Endodermal cell (in vitro differentiated cells): Measurements from ENCODE around the gene FAM162A. TPM values are rescaled to one million over a fixed set of nuclear protein-coding genes. Genes with fewer than 3 reads are reported as not detected.

Experiments used
- DNase-seq: peaks from one replicate; pipeline ENCODE4 v3.0.0-alpha.2; 2017
- H3K27ac ChIP-seq: 2 replicates; pipeline ENCODE4 v1.5.1; 2013; ENCODE audit warnings: mild to moderate bottlenecking, low read depth, low read length, moderate library complexity
- H3K27me3 ChIP-seq: 2 replicates; pipeline ENCODE4 v1.6.1; 2013; ENCODE audit warnings: mild to moderate bottlenecking, low read length, moderate library complexity; ENCODE audit not compliant: insufficient read depth, control insufficient read depth, poor library complexity, severe bottlenecking
- H3K36me3 ChIP-seq: 2 replicates; pipeline ENCODE4 v1.7.0; 2013; ENCODE audit warnings: mild to moderate bottlenecking, low read length, moderate library complexity; ENCODE audit not compliant: control insufficient read depth, insufficient read depth
- H3K4me1 ChIP-seq: one replicate; pipeline ENCODE4 v1.7.0; 2013; ENCODE audit warnings: low read length; ENCODE audit not compliant: control insufficient read depth, insufficient read depth
- H3K4me3 ChIP-seq: 2 replicates; pipeline ENCODE4 v1.5.1; 2013; ENCODE audit warnings: mild to moderate bottlenecking, low read length, moderate library complexity
- H3K9ac ChIP-seq: 2 replicates; pipeline ENCODE4 v1.6.1; 2013; ENCODE audit warnings: mild to moderate bottlenecking, low read length, moderate library complexity; ENCODE audit not compliant: poor library complexity, severe bottlenecking; ENCODE audit errors: extremely low read depth
- H3K9me3 ChIP-seq: 2 replicates; pipeline ENCODE4 v1.6.1; 2013; ENCODE audit warnings: mild to moderate bottlenecking, low read length, moderate library complexity; ENCODE audit not compliant: control insufficient read depth
- H3K27ac Mint-ChIP-seq: 2 replicates; pipeline ENCODE4 v1.8.0; 2020; ENCODE audit warnings: mixed read lengths
- H3K27me3 Mint-ChIP-seq: 2 replicates; pipeline ENCODE4 v1.8.0; 2021; ENCODE audit warnings: mild to moderate bottlenecking, mixed read lengths; ENCODE audit not compliant: insufficient read depth
- H3K36me3 Mint-ChIP-seq: 2 replicates; pipeline ENCODE4 v1.8.0; 2020; ENCODE audit warnings: low read depth, mixed read lengths
- H3K4me1 Mint-ChIP-seq: 2 replicates; pipeline ENCODE4 v1.8.0; 2020; ENCODE audit warnings: mixed read lengths
- H3K4me3 Mint-ChIP-seq: 2 replicates; pipeline ENCODE4 v1.8.0; 2020; ENCODE audit warnings: mild to moderate bottlenecking, moderate library complexity, mixed read lengths
- H3K9me3 Mint-ChIP-seq: 2 replicates; pipeline ENCODE4 v1.8.0; 2020; ENCODE audit warnings: mild to moderate bottlenecking, mixed read lengths
- CTCF ChIP-seq: fragments of 200-600 bp; sonication (generic); conservative IDR thresholded peaks from 2 replicates; pipeline ENCODE4 v1.5.0; 2021; ENCODE audit warnings: antibody characterized with exemption, mild to moderate bottlenecking
- WGBS, 2 experiments: methylation state at CpG; one replicate each; pipeline versions ENCODE4 v1.1.5 to v1.1.7; 2013; ENCODE audit warnings: missing lambda C conversion rate in 2 of 2, mixed read lengths in 1 of 2; ENCODE audit not compliant: insufficient coverage in 1 of 2, insufficient read length in 1 of 2; 5-methylcytosine and 5-hydroxymethylcytosine counted together
- total RNA-seq, 2 donors: library from RNA; stranded (reverse); fragmentation: NEBNext Ultra II Directional in 1 of 2; extraction: Animal tissue kit (Norgen Biotek cat#: 25700) in 1 of 2; gene quantifications; 2 replicates in 1 of 2; 3 replicates in 1 of 2; pipeline ENCODE4 v1.2.1, GENCODE V29; 2021

The FAM162A gene
- total RNA-seq, 2 donors from 2014 or later = 40.9 to 61.7 TPM

- Mint-ChIP-seq H3K36me3 (peaks cover 16% of the 10 kb centered on the region), H3K27ac (no peak overlapping the region), H3K4me1 (peaks cover 5% of the 10 kb centered on the region), H3K27me3 (no peaks in the 10 kb centered on the region), H3K4me3 (no peak overlapping the region), H3K9me3 (no peaks in the 10 kb centered on the region)
- Histone ChIP-seq H3K27me3 (no peaks in the 10 kb centered on the region), H3K9ac (no peak overlapping the region), H3K36me3 (peaks cover 32% of the 10 kb centered on the region), H3K27ac (no peak overlapping the region), H3K4me3 (no peak overlapping the region), H3K9me3 (no peaks in the 10 kb centered on the region), H3K4me1 (no peaks in the 10 kb centered on the region)
- 83% methylated on average over 1 of the region's 1 CpG; no CpG with 5 or more reads in 1 of the 2 experiments for WGBS, 2 experiments
- no peak for TF ChIP-seq CTCF
- no peak for DNase-seq
These were observed 9.9 kb upstream of the FAM162A start for GRCh38 chr3:122374034-122374433.

DNA sequence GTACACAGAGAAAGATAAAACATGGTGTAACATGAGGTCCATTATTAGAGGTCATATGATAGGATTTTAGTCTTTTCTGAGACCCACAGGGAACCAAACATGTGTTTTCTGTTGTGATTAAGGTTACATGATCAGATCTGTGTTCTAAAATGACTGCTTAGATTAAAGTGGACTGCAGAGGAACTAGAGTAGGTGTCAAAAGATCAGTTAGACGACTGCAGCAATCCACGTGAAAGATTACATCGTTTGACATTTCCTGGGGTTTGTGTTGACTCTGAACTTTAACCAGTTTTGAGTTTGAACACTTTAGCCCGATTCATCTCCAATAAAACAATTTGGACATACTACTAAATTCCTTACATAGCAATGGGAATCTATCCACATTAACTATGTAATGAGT lies 6.0 kb upstream of the FAM162A start:
- no peak overlapping the region for H3K27ac ChIP-seq
- H3K36me3 ChIP-seq = no peaks in the 10 kb centered on the region
- 93 to 100% methylated on average over 4 of the region's 4 CpGs for WGBS, 2 experiments

GRCh38 chr3:122382888-122383666 lies 905 bp upstream of the FAM162A start, which contains the start of gene MIX23:
Gene MIX23 (minus strand): TSS chr3:122383231. CDS start chr3:122383224, 7 bp downstream.
- WGBS, 2 experiments = 2 to 9% methylated on average over 7 to 31 of the region's 31 CpGs
- Histone ChIP-seq H3K4me1 (no peaks in the 10 kb centered on the region), H3K36me3 (no peaks in the 10 kb centered on the region), H3K4me3 (peak within 1 kb of the TSS; percentile 93), H3K27ac (peak within 1 kb of the TSS; percentile 59), H3K9ac (peak within 1 kb of the TSS; percentile 59), H3K27me3 (no peaks in the 10 kb centered on the region), H3K9me3 (no peaks in the 10 kb centered on the region)
- peak; percentile 97 for DNase-seq
- no peaks in the 10 kb centered on the region for H3K9me3 Mint-ChIP-seq
- peaks cover 14% of the 10 kb centered on the region for H3K4me1 Mint-ChIP-seq
- H3K36me3 Mint-ChIP-seq = peaks cover 10% of the 10 kb centered on the region
- H3K27me3 Mint-ChIP-seq = no peaks in the 10 kb centered on the region
- peak within 1 kb of the TSS; percentile 98 for H3K27ac Mint-ChIP-seq
- TF ChIP-seq CTCF = no peak
- H3K4me3 Mint-ChIP-seq = peak within 1 kb of the TSS; percentile 90

More for the DNA sequence above, 6.0 kb upstream of the FAM162A start:
- H3K9ac ChIP-seq = no peak overlapping the region
- Mint-ChIP-seq H3K9me3 (no peaks in the 10 kb centered on the region), H3K27ac (no peak overlapping the region), H3K36me3 (peaks cover 6% of the 10 kb centered on the region), H3K4me1 (peaks cover 5% of the 10 kb centered on the region), H3K27me3 (no peaks in the 10 kb centered on the region), H3K4me3 (no peak overlapping the region)
- no peaks in the 10 kb centered on the region for H3K9me3 ChIP-seq
- no peak for TF ChIP-seq CTCF
- no peaks in the 10 kb centered on the region for H3K27me3 ChIP-seq
- no peak for DNase-seq
- H3K4me3 ChIP-seq = no peak overlapping the region
- no peaks in the 10 kb centered on the region for H3K4me1 ChIP-seq
